Spleen (tissue), 3 donors: ENCODE measurements around the gene MUC2.

Source experiments
- POLR2A ChIP-seq, 3 donors: fragments of 450-650 bp; IDR thresholded peaks; one replicate each; pipeline ENCODE4 v1.5.1; 2017; ENCODE audit warnings: antibody characterized with exemption in 3 of 3, mild to moderate bottlenecking in 1 of 3
- POLR2AphosphoS5 ChIP-seq, 3 donors: sonication (generic); formaldehyde crosslinking; IDR thresholded peaks; one replicate each; pipeline ENCODE4 v1.5.1; 2017; ENCODE audit warnings: antibody characterized with exemption in 3 of 3

DNA sequence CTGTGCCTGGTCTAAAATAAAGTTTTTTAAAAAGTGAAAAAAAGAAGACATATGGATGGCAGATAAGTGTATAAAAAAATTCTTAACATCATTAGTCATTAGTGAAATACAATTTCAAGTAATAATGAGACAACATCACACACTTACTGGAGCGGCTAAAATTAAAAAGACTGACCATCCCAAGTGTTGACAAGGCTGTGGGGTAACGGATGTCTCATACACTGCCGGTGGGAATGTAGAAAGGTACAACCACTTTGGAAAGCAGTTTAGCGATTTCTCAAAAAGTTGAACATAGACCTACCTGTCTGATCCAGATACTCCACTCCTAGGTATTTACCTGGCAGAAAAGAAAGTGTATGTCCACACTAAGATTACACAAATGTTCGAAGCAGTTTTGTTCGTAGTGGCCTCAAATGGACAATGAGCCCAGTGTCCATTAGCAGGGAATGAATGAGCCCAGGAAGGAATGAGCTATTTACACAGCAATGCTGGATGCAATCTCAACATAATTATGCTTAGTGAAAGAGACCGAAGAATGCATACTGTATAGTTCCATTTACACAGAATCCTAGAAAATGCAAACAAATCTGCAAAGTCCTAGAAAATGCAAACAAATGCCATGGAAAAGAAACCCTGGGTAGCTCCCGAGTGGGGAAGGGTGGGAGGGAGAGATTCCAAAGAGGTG is 6.7 kb upstream of the MUC2 start:
- TF ChIP-seq POLR2AphosphoS5 (IDR thresholded peaks at IDR 0.05) (no peak), POLR2A (IDR thresholded peaks at IDR 0.05) (no peak)
